HEK293 (cell line): ENCODE results near the gene TBC1D14.

Experiments used
- CTCF ChIA-PET: fragments of 350-600 bp; formaldehyde crosslinking; extraction: SDS; loops from one replicate; lab custom pipeline; 2021; ENCODE audit warnings: antibody characterized with exemption; lab: Yijun Ruan, JAX
- POLR2A ChIA-PET: fragments of 300-600 bp; formaldehyde crosslinking; extraction: SDS; loops from one replicate; lab custom pipeline; 2020; ENCODE audit warnings: antibody characterized with exemption, inconsistent platforms; lab: Yijun Ruan, JAX
- H3K27ac ChIP-seq: fragments of 200-500 bp; sonication (Bioruptor generic); 2 replicates; pipeline ENCODE4 v1.5.1; 2014; ENCODE audit warnings: low read depth, low read length, control low read depth, inconsistent platforms; ENCODE audit errors: extremely low read depth
- H3K36me3 ChIP-seq, 2 experiments: fragments of 200-500 bp in 1 of 2; sonication (Bioruptor generic) in 1 of 2; 1 replicate in 1 of 2; 2 replicates in 1 of 2; pipeline ENCODE4 v1.5.1; 2014 to 2017; ENCODE audit warnings: inconsistent platforms in 2 of 2, low read length in 2 of 2; ENCODE audit not compliant: control insufficient read depth in 2 of 2, insufficient read depth in 1 of 2
- H3K4me1 ChIP-seq: fragments of 200-500 bp; sonication (Bioruptor generic); 2 replicates; pipeline ENCODE4 v1.5.1; 2014; ENCODE audit warnings: mild to moderate bottlenecking, low read length, inconsistent platforms; ENCODE audit not compliant: control insufficient read depth, insufficient read depth
- H3K4me3 ChIP-seq: 2 replicates; pipeline ENCODE4 v1.5.1; 2011; ENCODE audit warnings: low read depth, mild to moderate bottlenecking, control low read depth, low read length, moderate library complexity
- H3K9me3 ChIP-seq: fragments of 200-500 bp; sonication (Bioruptor generic); 2 replicates; pipeline ENCODE4 v1.5.1; 2014; ENCODE audit warnings: low read depth, low read length, inconsistent platforms; ENCODE audit not compliant: control insufficient read depth, insufficient read depth
- ATF2 ChIP-seq: fragments of 450-650 bp; formaldehyde crosslinking; IDR thresholded peaks from 2 replicates; pipeline ENCODE4 v1.5.1; 2016; ENCODE audit warnings: missing biosample characterization, missing genetic modification characterization, low read depth
- ELK4 ChIP-seq: IDR thresholded peaks from 2 replicates; pipeline ENCODE4 v1.6.1; 2011; ENCODE audit warnings: mild to moderate bottlenecking, low read depth, low read length, borderline replicate concordance
- GLIS2 ChIP-seq: fragments of 450-650 bp; formaldehyde crosslinking; IDR thresholded peaks from 2 replicates; pipeline ENCODE4 v1.5.1; 2016; ENCODE audit warnings: missing biosample characterization, missing genetic modification characterization
- HOXA7 ChIP-seq: sonication (generic); formaldehyde crosslinking; IDR thresholded peaks from 2 replicates; pipeline ENCODE4 v1.8.1; 2022; ENCODE audit warnings: missing genetic modification reagents, borderline replicate concordance
- INSM2 ChIP-seq: fragments of 450-650 bp; formaldehyde crosslinking; IDR thresholded peaks from 2 replicates; pipeline ENCODE4 v1.5.1; 2016; ENCODE audit warnings: missing biosample characterization, missing genetic modification characterization
- MZF1 ChIP-seq: fragments of 450-650 bp; formaldehyde crosslinking; IDR thresholded peaks from 2 replicates; pipeline ENCODE4 v1.5.1; 2017; ENCODE audit warnings: missing biosample characterization, missing genetic modification characterization, borderline replicate concordance
- OSR2 ChIP-seq: fragments of 450-650 bp; formaldehyde crosslinking; IDR thresholded peaks from 2 replicates; pipeline ENCODE4 v1.5.1; 2016; ENCODE audit warnings: missing biosample characterization, missing genetic modification characterization
- PBX3 ChIP-seq: sonication (generic); formaldehyde crosslinking; IDR thresholded peaks from 2 replicates; pipeline ENCODE4 v1.8.1; 2022; ENCODE audit warnings: mild to moderate bottlenecking, moderate library complexity, missing genetic modification reagents
- PRDM1 ChIP-seq: fragments of 450-650 bp; formaldehyde crosslinking; IDR thresholded peaks from 2 replicates; pipeline ENCODE4; 2016; ENCODE audit warnings: missing biosample characterization, missing genetic modification characterization
- SP7 ChIP-seq: fragments of 450-650 bp; formaldehyde crosslinking; IDR thresholded peaks from 2 replicates; pipeline ENCODE4 v1.5.1; 2016; ENCODE audit warnings: missing biosample characterization, missing genetic modification characterization
- ZBTB21 ChIP-seq: fragments of 450-650 bp; formaldehyde crosslinking; IDR thresholded peaks from 2 replicates; pipeline ENCODE4 v1.5.1; 2017; ENCODE audit warnings: missing biosample characterization, missing genetic modification characterization
- ZBTB49 ChIP-seq: fragments of 450-650 bp; formaldehyde crosslinking; IDR thresholded peaks from 2 replicates; pipeline ENCODE4 v1.5.1; 2016; ENCODE audit warnings: missing biosample characterization, missing genetic modification characterization, low read depth
- ZNF138 ChIP-seq: fragments of 450-650 bp; formaldehyde crosslinking; IDR thresholded peaks from 2 replicates; pipeline ENCODE4 v1.5.1; 2016; ENCODE audit warnings: missing biosample characterization, missing genetic modification characterization, borderline replicate concordance
- ZNF140 ChIP-seq: fragments of 450-650 bp; formaldehyde crosslinking; IDR thresholded peaks from 2 replicates; pipeline ENCODE4 v1.5.1; 2016; ENCODE audit warnings: missing biosample characterization, missing genetic modification characterization
- ZNF146 ChIP-seq: fragments of 450-650 bp; formaldehyde crosslinking; IDR thresholded peaks from 2 replicates; pipeline ENCODE4 v1.5.1; 2016; ENCODE audit warnings: missing biosample characterization, missing genetic modification characterization
- ZNF214 ChIP-seq: fragments of 450-650 bp; formaldehyde crosslinking; IDR thresholded peaks from 2 replicates; pipeline ENCODE4 v1.5.1; 2017; ENCODE audit warnings: missing biosample characterization, mild to moderate bottlenecking, missing genetic modification characterization, borderline replicate concordance
- ZNF248 ChIP-seq: fragments of 450-650 bp; formaldehyde crosslinking; IDR thresholded peaks from 2 replicates; pipeline ENCODE4 v1.5.1; 2017; ENCODE audit warnings: missing biosample characterization, missing genetic modification characterization
- ZNF37A ChIP-seq: fragments of 450-650 bp; IDR thresholded peaks from 2 replicates; pipeline ENCODE4 v1.5.1; 2018; ENCODE audit warnings: missing biosample characterization, missing genetic modification characterization
- ZNF398 ChIP-seq: fragments of 450-650 bp; formaldehyde crosslinking; IDR thresholded peaks from 2 replicates; pipeline ENCODE4 v1.5.1; 2017; ENCODE audit warnings: missing biosample characterization, missing genetic modification characterization
- ZNF549 ChIP-seq: fragments of 450-650 bp; IDR thresholded peaks from 2 replicates; pipeline ENCODE4 v1.5.1; 2018; ENCODE audit warnings: missing biosample characterization, missing genetic modification characterization, mild to moderate bottlenecking, inconsistent platforms, moderate library complexity
- ZNF654 ChIP-seq: fragments of 450-650 bp; formaldehyde crosslinking; IDR thresholded peaks from 2 replicates; pipeline ENCODE4 v1.5.1; 2016; ENCODE audit warnings: low read depth, missing biosample characterization, missing genetic modification characterization
- ZNF701 ChIP-seq: fragments of 450-650 bp; formaldehyde crosslinking; IDR thresholded peaks from 2 replicates; pipeline ENCODE4 v1.5.1; 2016; ENCODE audit warnings: missing biosample characterization, missing genetic modification characterization
- ZNF747 ChIP-seq: fragments of 450-650 bp; formaldehyde crosslinking; IDR thresholded peaks from 2 replicates; pipeline ENCODE4 v1.5.1; 2016; ENCODE audit warnings: missing biosample characterization, missing genetic modification characterization
- ZNF830 ChIP-seq: fragments of 450-650 bp; IDR thresholded peaks from 2 replicates; pipeline ENCODE4 v1.5.0; 2018; ENCODE audit warnings: missing biosample characterization, missing genetic modification characterization, low read depth, mild to moderate bottlenecking, moderate library complexity
- ZSCAN30 ChIP-seq: fragments of 450-650 bp; IDR thresholded peaks from 2 replicates; pipeline ENCODE4 v1.5.1; 2018; ENCODE audit warnings: missing biosample characterization, mild to moderate bottlenecking, missing genetic modification characterization, moderate library complexity
- ZSCAN5A ChIP-seq: fragments of 450-650 bp; formaldehyde crosslinking; IDR thresholded peaks from 2 replicates; pipeline ENCODE4 v1.5.1; 2016; ENCODE audit warnings: missing biosample characterization, missing genetic modification characterization

Gene TBC1D14

GRCh38 chr4:6956087-6956433, 46.4 kb downstream of the TBC1D14 start (continued):
- TF ChIP-seq ZNF138 (tag by site-specific recombination) (no peak), SP7 (tag by site-specific recombination) (no peak), GLIS2 (tag by site-specific recombination) (no peak), PBX3 (no peak), ZNF830 (tag by site-specific recombination) (no peak), ELK4 (no peak), ZNF248 (tag by site-specific recombination) (no peak), ZNF747 (tag by site-specific recombination) (no peak), OSR2 (tag by site-specific recombination) (no peak), ZNF549 (tag by site-specific recombination) (no peak)
- TF ChIP-seq, all 188 proteins: peak for 0

GRCh38 chr4:6956434-6957147, 47.0 kb downstream of the TBC1D14 start:
- H3K36me3 ChIP-seq = no peaks in the 10 kb centered on the region
- ChIA-PET POLR2A (no interaction called here), CTCF (interaction anchor here (1.1 kb wide), 1 partner anchor 49 kb away, joined by 3 read pairs; no protein-coding TSS in a partner anchor)
- no peaks in the 10 kb centered on the region for H3K9me3 ChIP-seq
- no peak overlapping the region for H3K4me3 ChIP-seq
- no peaks in the 10 kb centered on the region for H3K4me1 ChIP-seq
- H3K27ac ChIP-seq = no peak overlapping the region
- no peak for TF ChIP-seq ZSCAN30 (tag by site-specific recombination)
- TF ChIP-seq ZNF37A (tag by site-specific recombination) = no peak
- no peak for TF ChIP-seq ZBTB21
- no peak for TF ChIP-seq ZNF654
- no peak for TF ChIP-seq ZNF701 (tag by site-specific recombination)
- TF ChIP-seq ZNF146 (tag by site-specific recombination) = no peak
- TF ChIP-seq INSM2 (tag by site-specific recombination) = no peak
- TF ChIP-seq ZNF214 = no peak
- no peak for TF ChIP-seq ZNF398
- TF ChIP-seq ZBTB49 (tag by site-specific recombination) = no peak
- no peak for TF ChIP-seq ZSCAN5A (tag by site-specific recombination)
- TF ChIP-seq PRDM1 (tag by site-specific recombination) = no peak
- no peak for TF ChIP-seq MZF1 (tag by site-specific recombination)
- TF ChIP-seq HOXA7 = no peak
- TF ChIP-seq ATF2 = no peak
- no peak for TF ChIP-seq ZNF140 (tag by site-specific recombination)
